ENCODE results near the gene MCM5. TPM values are rescaled to one million over a fixed set of nuclear protein-coding genes. Genes with fewer than 3 reads are reported as not detected.

Gene MCM5
- total RNA-seq, 1 experiment from 2014 or later = 274 TPM

DNA sequence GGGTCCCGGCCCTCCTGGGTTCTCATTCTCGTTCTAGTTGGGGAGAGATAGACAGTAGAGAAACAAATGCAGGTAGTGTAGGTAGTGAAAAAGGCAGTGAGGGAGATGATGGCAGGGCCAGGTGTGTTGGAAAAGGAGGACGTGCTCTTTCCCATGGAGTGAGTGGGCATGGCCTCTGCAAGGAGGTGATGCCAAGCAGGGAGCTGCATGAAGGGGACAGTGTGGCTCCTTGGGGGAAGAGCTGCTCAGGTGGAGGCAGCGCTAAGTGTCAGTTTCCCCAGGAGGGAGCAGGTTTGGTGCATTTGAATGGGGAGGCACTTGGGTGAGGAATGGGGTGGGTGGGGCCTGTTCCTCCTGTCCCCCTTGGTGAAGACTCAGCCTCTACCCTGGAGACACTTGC, 22.2 kb downstream of the MCM5 start:
- no peak overlapping the region for H2AFZ ChIP-seq (ENCODE audit: low read length)
- no peak overlapping the region for H3K56ac ChIP-seq (ENCODE audit: insufficient read length, low read depth, low read length)
- H3K4me1 Mint-ChIP-seq = peaks cover 33 to 40% of the 10 kb centered on the region in 2 experiments
- H4K8ac ChIP-seq (replicated peaks; ENCODE audit: insufficient read length, low read depth, low read length) = no peak overlapping the region
- no peak overlapping the region for H2BK120ac ChIP-seq (ENCODE audit: low read depth, low read length, poor library complexity, severe bottlenecking)
- no peak overlapping the region for H3K4me3 Mint-ChIP-seq
- no peaks in the 10 kb centered on the region for H3K4me1 ChIP-seq (ENCODE audit: insufficient read depth, low read length)
- H3K18ac ChIP-seq (ENCODE audit: insufficient read length, low read depth, low read length) = no peak overlapping the region
- TF ChIP-seq, protein P1, sequence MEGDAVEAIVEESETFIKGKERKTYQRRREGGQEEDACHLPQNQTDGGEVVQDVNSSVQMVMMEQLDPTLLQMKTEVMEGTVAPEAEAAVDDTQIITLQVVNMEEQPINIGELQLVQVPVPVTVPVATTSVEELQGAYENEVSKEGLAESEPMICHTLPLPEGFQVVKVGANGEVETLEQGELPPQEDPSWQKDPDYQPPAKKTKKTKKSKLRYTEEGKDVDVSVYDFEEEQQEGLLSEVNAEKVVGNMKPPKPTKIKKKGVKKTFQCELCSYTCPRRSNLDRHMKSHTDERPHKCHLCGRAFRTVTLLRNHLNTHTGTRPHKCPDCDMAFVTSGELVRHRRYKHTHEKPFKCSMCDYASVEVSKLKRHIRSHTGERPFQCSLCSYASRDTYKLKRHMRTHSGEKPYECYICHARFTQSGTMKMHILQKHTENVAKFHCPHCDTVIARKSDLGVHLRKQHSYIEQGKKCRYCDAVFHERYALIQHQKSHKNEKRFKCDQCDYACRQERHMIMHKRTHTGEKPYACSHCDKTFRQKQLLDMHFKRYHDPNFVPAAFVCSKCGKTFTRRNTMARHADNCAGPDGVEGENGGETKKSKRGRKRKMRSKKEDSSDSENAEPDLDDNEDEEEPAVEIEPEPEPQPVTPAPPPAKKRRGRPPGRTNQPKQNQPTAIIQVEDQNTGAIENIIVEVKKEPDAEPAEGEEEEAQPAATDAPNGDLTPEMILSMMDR (conservative IDR thresholded peaks at IDR 0.05) = no peak
- H3K4me2 ChIP-seq (ENCODE audit: insufficient read depth, insufficient read length, low read length) = no peak overlapping the region
- H3K27ac Mint-ChIP-seq = peak overlapping the region; percentile 56 to 74 (median 69); a peak in 4 of 7 replicates
- no peaks in the 10 kb centered on the region for H3K23me2 ChIP-seq (ENCODE audit: insufficient read length, low read depth, low read length, poor library complexity, severe bottlenecking)
- no peaks in the 10 kb centered on the region for H3K9me3 ChIP-seq (ENCODE audit: control insufficient read depth, low read depth, low read length)
- H3K79me2 ChIP-seq (ENCODE audit: insufficient read depth, low read length) = no peaks in the 10 kb centered on the region
- no peaks in the 10 kb centered on the region for H3K27me3 Mint-ChIP-seq (ENCODE audit: low read depth)
- DNase-seq = no peak
- H3K14ac ChIP-seq (ENCODE audit: insufficient read depth, low read length) = no peak overlapping the region
- H2BK12ac ChIP-seq (ENCODE audit: insufficient read length, low read depth, low read length) = no peak overlapping the region
- H2BK5ac ChIP-seq (ENCODE audit: insufficient read length, low read length) = no peak overlapping the region
- no peaks in the 10 kb centered on the region for H3K9me3 Mint-ChIP-seq
- no CpG with 5 or more reads among the region's 4 CpGs for WGBS (ENCODE audit: extremely low coverage, insufficient read length, low lambda C conversion rate)
- H4K20me1 ChIP-seq (ENCODE audit: control insufficient read depth, insufficient read depth, insufficient read length) = no peaks in the 10 kb centered on the region
- no peak overlapping the region for H4K5ac ChIP-seq (ENCODE audit: insufficient read length, low read depth, low read length)
- no peak overlapping the region for H2BK15ac ChIP-seq (ENCODE audit: low read depth, low read length)
- no peaks in the 10 kb centered on the region for H3K27me3 ChIP-seq (ENCODE audit: insufficient read depth, low read length)
- peaks cover 53 to 94% (median 84%) of the 10 kb centered on the region in 3 experiments; a peak in 6 of 7 replicates for H3K36me3 Mint-ChIP-seq (ENCODE audit: insufficient read depth in 1 of 3, low read depth in 3 of 3)
- H3K79me1 ChIP-seq (ENCODE audit: insufficient read depth, low read depth, low read length, poor library complexity, severe bottlenecking) = no peaks in the 10 kb centered on the region
- H3K23ac ChIP-seq (ENCODE audit: insufficient read length, low read depth, low read length) = no peak overlapping the region
- no peak overlapping the region for H3T11ph ChIP-seq (ENCODE audit: low read length)
- no peak overlapping the region for H3K4ac ChIP-seq (ENCODE audit: low read depth, low read length)
- no peak overlapping the region for H2BK20ac ChIP-seq (ENCODE audit: low read depth, low read length, poor library complexity, severe bottlenecking)
- no peak overlapping the region for H4K91ac ChIP-seq (ENCODE audit: insufficient read length, low read depth, low read length)
- H3K27ac ChIP-seq (ENCODE audit: insufficient read length, low read depth, low read length) = no peak overlapping the region
- H3K9ac ChIP-seq (ENCODE audit: extremely low read depth, insufficient read length, low read length) = no peak overlapping the region
- no peak overlapping the region for H2AK5ac ChIP-seq (ENCODE audit: insufficient read length, low read length)
